ENCODE results near the gene CDT1. TPM values are rescaled to one million over a fixed set of nuclear protein-coding genes. Genes with fewer than 3 reads are reported as not detected.

Gene CDT1
- total and polyA plus RNA-seq, 2 experiments from 2014 or later: 32.6 to 187 TPM

DNA sequence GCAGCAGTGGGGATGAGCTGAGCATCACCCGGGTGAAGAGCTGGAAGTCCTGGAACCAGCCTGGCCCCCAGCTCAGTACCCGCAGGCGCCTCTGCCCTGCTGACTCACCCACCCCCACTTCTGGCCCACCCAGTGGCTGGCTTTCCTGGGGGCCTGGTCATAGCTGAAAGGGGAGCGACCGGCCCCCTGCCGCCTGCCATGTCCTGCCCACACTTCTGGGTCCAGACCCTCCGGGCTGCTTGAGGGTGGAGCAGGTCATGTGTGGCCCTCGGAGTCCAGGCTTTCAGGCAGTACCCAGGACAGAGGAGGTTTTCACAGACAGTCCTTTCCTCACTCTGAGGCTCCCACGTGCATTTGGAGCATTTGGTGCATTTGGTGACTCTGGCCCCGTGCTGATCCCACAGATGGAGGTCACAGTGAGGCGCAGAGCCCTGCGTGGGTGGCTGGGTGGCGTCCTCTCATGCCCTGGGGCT, 11.5 kb upstream of the CDT1 start:
- no peak overlapping the region for H3K4me2 ChIP-seq
- H3K27me3 Mint-ChIP-seq (ENCODE audit: insufficient read depth, low read depth, poor library complexity): peaks cover 19% of the 10 kb centered on the region
- ATAC-seq: no peak; the same call in 2 of the 3 replicates

DNA sequence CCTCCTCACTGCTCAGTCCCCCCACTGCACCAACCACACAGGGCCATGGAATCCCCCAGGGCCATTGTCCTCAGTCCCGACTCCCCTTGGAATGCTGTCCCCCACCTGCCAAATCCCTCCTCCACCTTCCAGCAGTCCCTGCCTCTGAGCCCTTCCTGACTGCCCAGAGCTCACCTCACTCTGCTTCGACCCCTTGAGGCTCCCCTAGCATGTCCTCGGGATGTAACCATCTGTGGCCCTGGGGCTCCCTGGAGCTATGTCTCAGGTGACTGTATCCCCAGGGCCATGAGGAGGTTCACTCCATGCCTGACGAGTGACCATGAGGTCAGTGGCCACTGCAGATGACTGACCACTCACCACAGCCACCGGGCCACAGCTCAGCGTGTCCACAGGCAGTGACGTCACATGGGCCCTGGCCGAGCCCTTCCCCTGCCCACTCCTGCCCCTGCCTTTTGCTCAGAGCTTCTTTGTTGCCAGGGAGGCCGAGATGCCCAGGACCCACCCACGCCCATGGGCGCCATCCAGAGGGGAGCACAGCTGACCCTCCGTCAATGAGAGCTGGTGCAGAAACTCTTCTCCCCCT, 10.8 kb upstream of the CDT1 start:
- Histone ChIP-seq H3F3A (replicated peaks; ENCODE audit: low read depth) (peaks cover 8% of the 10 kb centered on the region; the same call in 1 of the 2 replicates), H3K4me1 (ENCODE audit: insufficient read depth) (peaks cover 10% of the 10 kb centered on the region; the same call in 1 of the 2 replicates), H3K36me3 (ENCODE audit: insufficient read depth) (no peaks in the 10 kb centered on the region), H3K4me2 (no peak overlapping the region), H4K20me1 (replicated peaks; ENCODE audit: insufficient read depth) (no peaks in the 10 kb centered on the region), H2AFZ (no peak overlapping the region), H3K27me3 (ENCODE audit: insufficient read depth) (no peaks in the 10 kb centered on the region), H3K27ac (ENCODE audit: low read depth) (no peak overlapping the region), H3K79me2 (replicated peaks; ENCODE audit: insufficient read depth) (no peaks in the 10 kb centered on the region), H3K9me2 (ENCODE audit: insufficient read depth) (no peaks in the 10 kb centered on the region), H3K4me3 (no peak overlapping the region)
- H3K9me3 Mint-ChIP-seq: no peaks in the 10 kb centered on the region
- peaks cover 19% of the 10 kb centered on the region for H3K27me3 Mint-ChIP-seq (ENCODE audit: insufficient read depth, low read depth, poor library complexity)
- H3K36me3 Mint-ChIP-seq (ENCODE audit: low read depth): no peaks in the 10 kb centered on the region
- peaks cover 20% of the 10 kb centered on the region; the same call in 2 of the 3 replicates for H3K4me1 Mint-ChIP-seq
- peak; percentile 5 for DNase-seq (ENCODE audit: low spot score)
- H3K4me3 Mint-ChIP-seq: no peak overlapping the region
- ATAC-seq: peak; percentile 16
- no peak overlapping the region for H3K27ac Mint-ChIP-seq
- no peak for TF ChIP-seq EZH2 (IDR thresholded peaks at IDR 0.05; ENCODE audit: low read depth, unreplicated experiment)
- no peak for TF ChIP-seq CTCF (conservative IDR thresholded peaks at IDR 0.05; ENCODE audit: low read depth in 2 of 2)
- no peak for TF ChIP-seq JUNB (IDR thresholded peaks at IDR 0.05; ENCODE audit: unreplicated experiment)
- TF ChIP-seq STAT1 (IDR thresholded peaks at IDR 0.05; ENCODE audit: unreplicated experiment): no peak
- TF ChIP-seq, protein P1, sequence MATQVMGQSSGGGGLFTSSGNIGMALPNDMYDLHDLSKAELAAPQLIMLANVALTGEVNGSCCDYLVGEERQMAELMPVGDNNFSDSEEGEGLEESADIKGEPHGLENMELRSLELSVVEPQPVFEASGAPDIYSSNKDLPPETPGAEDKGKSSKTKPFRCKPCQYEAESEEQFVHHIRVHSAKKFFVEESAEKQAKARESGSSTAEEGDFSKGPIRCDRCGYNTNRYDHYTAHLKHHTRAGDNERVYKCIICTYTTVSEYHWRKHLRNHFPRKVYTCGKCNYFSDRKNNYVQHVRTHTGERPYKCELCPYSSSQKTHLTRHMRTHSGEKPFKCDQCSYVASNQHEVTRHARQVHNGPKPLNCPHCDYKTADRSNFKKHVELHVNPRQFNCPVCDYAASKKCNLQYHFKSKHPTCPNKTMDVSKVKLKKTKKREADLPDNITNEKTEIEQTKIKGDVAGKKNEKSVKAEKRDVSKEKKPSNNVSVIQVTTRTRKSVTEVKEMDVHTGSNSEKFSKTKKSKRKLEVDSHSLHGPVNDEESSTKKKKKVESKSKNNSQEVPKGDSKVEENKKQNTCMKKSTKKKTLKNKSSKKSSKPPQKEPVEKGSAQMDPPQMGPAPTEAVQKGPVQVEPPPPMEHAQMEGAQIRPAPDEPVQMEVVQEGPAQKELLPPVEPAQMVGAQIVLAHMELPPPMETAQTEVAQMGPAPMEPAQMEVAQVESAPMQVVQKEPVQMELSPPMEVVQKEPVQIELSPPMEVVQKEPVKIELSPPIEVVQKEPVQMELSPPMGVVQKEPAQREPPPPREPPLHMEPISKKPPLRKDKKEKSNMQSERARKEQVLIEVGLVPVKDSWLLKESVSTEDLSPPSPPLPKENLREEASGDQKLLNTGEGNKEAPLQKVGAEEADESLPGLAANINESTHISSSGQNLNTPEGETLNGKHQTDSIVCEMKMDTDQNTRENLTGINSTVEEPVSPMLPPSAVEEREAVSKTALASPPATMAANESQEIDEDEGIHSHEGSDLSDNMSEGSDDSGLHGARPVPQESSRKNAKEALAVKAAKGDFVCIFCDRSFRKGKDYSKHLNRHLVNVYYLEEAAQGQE (IDR thresholded peaks at IDR 0.05; ENCODE audit: unreplicated experiment): no peak
- no peak for TF ChIP-seq EZH2phosphoT487 (IDR thresholded peaks at IDR 0.05; ENCODE audit: unreplicated experiment)
- no peak for TF ChIP-seq CREB1 (CRISPR knock-in tag; IDR thresholded peaks at IDR 0.05; ENCODE audit: low read depth)
- TF ChIP-seq ETS1 (IDR thresholded peaks at IDR 0.05): no peak
- TF ChIP-seq POLR2AphosphoS5 (IDR thresholded peaks at IDR 0.05; ENCODE audit: low read depth): no peak

More for the DNA sequence above, 11.5 kb upstream of the CDT1 start:
- Histone ChIP-seq H3F3A (replicated peaks; ENCODE audit: low read depth) (peaks cover 8% of the 10 kb centered on the region; the same call in 1 of the 2 replicates), H3K4me3 (no peak overlapping the region), H3K79me2 (replicated peaks; ENCODE audit: insufficient read depth) (no peaks in the 10 kb centered on the region), H3K9me2 (ENCODE audit: insufficient read depth) (no peaks in the 10 kb centered on the region), H2AFZ (no peak overlapping the region), H4K20me1 (replicated peaks; ENCODE audit: insufficient read depth) (no peaks in the 10 kb centered on the region), H3K27ac (ENCODE audit: low read depth) (no peak overlapping the region), H3K4me1 (ENCODE audit: insufficient read depth) (peaks cover 10% of the 10 kb centered on the region; the same call in 1 of the 2 replicates), H3K36me3 (ENCODE audit: insufficient read depth) (no peaks in the 10 kb centered on the region), H3K27me3 (ENCODE audit: insufficient read depth) (no peaks in the 10 kb centered on the region)
- Mint-ChIP-seq H3K36me3 (ENCODE audit: low read depth) (no peaks in the 10 kb centered on the region), H3K4me3 (no peak overlapping the region), H3K4me1 (peaks cover 20% of the 10 kb centered on the region; the same call in 2 of the 3 replicates), H3K9me3 (no peaks in the 10 kb centered on the region), H3K27ac (no peak overlapping the region)
- no peak for DNase-seq (ENCODE audit: low spot score)
- TF ChIP-seq ZNF114 (CRISPR knock-in tag; IDR thresholded peaks at IDR 0.05): no peak
- no peak for TF ChIP-seq NANOG (IDR thresholded peaks at IDR 0.05; ENCODE audit: borderline replicate concordance)
- TF ChIP-seq STAT1 (IDR thresholded peaks at IDR 0.05; ENCODE audit: unreplicated experiment): no peak
- no peak for TF ChIP-seq CREB1 (CRISPR knock-in tag; IDR thresholded peaks at IDR 0.05; ENCODE audit: low read depth)
- TF ChIP-seq, protein P1 (IDR thresholded peaks at IDR 0.05; ENCODE audit: unreplicated experiment): no peak
- no peak for TF ChIP-seq EZH2phosphoT487 (IDR thresholded peaks at IDR 0.05; ENCODE audit: unreplicated experiment)
